GM18873 (cell line): ENCODE results near the gene YIPF6.
A peak's percentile ranks its signal among the peaks of the same experiment; 100 is the strongest.
"Not testable (repeated sequence)": the region's sequence is repeated elsewhere in the genome, so short reads cannot be mapped to it uniquely, and the experiment has no call there.

Experiments
- ATAC-seq: cut with Tn5 transposase; IDR thresholded peaks from one replicate; pipeline ENCODE4 v1.9.1; 2021; ENCODE audit warnings: mild to moderate bottlenecking, moderate library complexity, moderate number of reproducible peaks; ENCODE audit not compliant: unreplicated experiment, low FRiP score

Gene YIPF6

DNA sequence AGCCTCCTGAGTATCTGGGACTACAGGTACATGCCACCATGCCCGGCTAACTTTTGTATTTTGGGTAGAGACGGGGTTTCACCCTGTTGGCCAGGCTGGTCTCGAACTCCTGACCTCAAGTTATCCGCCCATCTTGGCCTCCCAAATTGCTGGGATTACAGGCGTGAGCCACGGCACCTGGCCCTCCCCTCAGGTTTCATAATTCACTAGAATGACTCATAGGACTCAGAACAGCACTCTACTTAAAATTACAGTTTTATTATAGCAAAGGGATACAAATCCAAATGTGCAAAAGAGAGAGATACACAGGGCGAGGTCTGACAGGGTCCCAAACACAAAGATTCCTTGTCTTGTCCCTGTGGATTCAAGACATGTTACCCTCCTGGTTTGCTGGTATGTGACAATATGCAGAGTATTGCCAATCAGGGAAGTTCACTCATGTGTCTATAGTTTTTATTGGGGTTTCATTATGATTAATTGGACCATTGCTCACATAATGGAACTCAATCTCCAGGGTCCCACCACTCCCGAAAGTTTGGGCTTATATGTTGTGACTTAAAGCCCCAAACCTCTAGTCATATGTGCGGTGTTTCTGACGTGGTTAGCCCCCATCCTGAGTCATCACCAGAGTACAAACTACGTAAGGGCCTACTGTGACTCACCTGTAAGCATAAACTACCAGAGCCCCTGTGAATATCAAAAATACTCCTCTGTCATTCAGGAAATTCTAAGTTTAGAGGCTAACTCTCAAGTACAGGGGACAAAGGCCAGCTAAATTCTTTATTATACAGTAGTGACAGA lies 5.2 kb downstream of the YIPF6 start:
- ATAC-seq = no peak

DNA sequence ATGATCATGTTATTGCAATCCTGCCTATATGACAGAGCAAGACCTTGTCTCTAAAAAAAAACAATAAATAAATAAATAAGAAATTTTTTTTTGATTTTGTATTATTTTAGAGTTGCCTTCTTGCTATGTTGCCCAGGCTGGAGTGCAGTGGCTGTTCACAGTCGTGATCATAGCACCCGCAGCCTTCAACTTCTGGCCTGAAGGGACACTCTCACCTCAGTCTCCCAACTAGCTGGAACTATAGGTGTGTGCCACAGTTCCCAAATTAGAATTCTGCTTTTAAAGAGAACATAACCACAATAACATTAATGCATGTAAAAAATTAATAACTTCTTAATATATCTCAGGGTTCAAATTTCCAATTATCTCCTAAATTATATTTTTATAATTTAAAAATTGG lies 7.8 kb downstream of the YIPF6 start:
- no peak for ATAC-seq

DNA sequence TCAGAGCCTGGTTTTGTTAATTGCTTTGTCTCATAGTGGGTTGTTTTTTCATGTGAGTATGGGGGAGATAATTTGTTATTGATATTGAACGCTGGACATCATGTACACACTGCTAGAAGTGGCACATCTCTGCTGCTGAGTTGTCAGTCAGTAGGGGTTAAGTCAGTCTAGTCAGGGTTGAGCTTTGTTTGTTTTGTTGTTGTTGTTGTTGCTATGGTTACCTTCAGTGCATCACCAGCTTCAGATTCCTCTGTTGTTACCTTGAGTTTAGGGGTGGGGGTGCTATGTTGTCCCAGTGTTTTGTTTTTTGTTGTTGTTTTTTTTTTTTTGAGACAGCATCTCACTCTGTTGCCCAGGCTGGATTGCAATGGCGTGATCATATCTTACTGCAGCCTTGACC lies 9.9 kb downstream of the YIPF6 start:
- no peak for ATAC-seq

DNA sequence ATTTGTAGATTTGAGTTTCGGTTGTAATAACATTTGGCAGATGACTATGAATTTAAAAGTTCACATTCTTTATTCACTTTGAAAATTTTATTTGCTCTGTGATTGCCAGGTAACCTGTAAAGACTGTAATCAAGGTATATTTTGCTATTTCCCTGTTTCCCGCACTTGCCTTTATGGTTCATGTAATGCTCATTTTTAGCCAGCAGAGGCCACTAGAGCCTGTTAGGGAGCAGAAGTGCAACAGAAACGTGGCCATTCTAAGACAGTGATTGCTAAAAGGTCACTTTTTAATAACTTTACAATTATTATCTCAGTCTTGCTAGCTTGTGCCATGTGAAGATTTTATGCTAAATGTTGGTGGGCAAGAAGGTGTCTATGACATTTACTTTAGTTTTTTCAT lies 12.4 kb downstream of the YIPF6 start:
- peak; percentile 63 for ATAC-seq

DNA sequence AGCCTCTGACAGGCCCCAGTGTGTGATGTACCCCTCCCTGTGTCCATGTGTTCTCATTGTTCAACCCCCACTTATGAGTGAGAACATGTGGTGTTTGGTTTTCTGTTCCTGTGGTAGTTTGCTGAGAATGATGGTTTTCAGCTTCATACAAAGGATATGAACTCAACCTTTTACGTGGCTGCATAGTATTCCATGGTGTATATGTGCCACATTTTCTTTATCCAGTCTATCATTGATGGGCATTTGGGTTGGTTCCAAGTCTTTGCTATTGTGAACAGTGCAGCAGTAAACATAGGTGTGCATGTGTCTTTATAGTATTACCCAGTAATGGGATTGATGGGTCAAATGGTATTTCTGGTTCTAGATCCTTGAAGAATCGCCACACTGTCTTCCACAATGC lies 25.8 kb downstream of the YIPF6 start:
- ATAC-seq = not testable (repeated sequence)

DNA sequence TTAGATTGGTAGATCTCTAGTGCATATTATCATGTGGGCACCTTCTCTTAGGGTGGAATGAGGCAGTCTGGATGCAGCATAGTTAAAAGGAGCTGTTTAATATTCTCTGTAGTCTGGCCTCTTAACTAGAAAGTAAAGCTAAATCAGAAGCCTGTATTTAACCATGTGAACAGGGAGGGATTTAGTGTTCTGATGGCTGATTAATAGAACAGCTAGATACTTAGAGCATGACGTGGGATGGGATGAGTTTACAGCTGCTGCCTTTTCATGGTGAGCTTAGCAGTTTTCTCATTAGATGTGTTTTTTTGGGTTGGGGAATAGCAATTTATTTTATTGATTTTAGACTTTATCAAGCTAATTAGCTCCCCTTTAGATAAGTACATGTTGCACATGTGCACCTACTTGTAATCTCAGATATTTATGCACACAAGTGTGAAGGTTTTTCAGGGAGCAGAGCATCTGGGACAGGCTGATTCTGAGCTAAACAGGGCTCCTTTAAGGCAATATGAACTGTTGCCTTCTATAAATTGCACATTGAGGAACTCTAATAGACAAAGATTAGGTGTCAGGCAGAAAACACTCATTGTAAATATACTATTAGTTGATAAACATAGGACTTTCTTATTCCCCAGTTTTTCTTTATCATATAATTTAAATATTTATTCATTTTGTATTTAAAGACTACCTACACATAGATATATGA lies 34.1 kb downstream of the YIPF6 start:
- no peak for ATAC-seq

DNA sequence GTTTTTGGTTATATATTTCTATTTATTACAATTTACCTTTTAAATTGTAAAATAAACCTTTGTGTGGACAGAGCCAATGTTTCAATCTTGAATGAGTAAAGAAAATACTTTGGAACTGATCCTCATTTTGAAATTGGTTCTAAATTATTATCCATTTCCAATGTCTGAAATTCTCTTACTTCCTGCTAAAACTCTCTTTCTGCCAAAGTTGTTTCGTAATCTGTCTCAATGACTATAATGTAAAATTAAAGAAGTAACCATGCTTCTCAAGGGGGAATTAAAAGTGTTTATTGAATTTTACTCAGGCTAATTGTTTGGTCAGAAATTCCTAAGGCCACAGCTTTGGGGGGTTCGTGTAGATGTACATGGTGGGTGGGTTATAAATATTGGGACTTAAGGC lies 34.8 kb downstream of the YIPF6 start:
- no peak for ATAC-seq

DNA sequence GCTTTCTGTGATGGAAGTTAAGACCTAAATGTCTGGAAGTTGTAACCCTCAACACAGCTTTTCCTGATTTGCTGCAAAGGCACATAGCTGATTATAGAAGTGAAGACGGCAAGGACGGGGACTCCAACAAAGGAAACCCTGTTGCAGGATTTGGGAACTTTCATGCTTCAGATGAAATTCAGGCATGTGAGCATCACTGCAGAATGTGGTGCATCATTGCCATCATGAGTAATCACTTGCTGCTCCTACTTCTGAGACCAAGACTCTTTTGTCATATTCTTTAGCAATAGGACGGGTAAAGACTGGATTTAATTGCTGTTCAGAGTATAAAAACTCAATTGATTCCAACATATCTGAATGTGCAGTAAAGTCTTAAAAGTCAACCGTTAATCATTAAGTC lies 35.8 kb downstream of the YIPF6 start:
- ATAC-seq = no peak

DNA sequence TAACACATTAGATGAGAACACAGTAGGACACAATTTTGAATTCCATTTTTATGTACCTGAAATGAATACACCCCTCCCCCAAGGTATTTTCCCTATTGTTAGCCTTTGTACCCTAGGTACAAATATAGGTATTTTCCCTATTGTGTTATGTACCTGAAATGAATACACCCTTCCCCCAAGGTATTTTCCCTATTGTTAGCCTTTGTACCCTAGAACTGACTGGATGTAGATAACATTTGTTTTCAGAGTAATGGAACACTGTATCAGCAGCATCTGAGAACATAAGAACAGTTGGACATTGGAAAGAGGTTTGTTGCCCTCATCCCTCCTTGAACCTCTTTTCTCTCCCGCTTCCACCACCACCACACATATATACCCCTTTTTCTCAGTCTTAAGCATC lies 37.6 kb downstream of the YIPF6 start:
- ATAC-seq = no peak

DNA sequence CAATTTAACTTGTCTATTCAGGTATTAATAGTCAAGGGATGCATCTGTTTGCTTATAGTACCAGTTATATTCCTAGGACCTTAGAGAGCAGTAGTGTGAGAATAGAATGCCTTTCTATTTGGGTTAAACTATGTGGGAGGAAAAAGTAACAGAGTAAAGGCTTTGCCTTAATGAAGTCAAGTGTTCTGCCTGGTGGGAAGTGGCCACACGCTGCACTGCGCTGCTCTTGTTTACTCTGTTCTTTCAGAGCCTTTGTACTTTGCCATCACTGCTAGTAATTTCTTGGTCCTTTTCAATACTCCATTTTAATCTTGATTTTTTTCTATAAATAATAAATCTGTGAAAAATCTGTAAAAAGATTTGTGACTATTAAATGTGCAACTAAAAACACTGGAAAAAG lies 38.0 kb downstream of the YIPF6 start:
- no peak for ATAC-seq

DNA sequence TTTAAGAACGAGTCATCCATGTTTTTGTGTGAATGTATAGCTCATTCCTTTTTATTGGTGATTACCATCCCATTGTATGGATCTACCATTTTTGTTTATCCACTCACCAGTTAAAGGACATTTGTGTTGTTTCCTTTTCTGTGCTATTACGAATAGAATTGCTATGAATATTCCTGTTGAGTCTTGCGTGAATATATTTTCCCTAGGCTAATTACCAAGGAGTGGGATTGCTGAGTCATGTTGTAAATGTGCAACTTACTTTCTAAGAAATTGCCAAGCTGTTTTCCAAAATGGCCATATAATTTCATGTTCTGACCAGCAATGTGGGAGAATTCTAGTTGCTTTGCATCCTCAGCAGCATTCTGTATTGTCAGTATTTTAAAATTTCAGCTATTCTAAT lies 51.3 kb downstream of the YIPF6 start:
- no peak for ATAC-seq

DNA sequence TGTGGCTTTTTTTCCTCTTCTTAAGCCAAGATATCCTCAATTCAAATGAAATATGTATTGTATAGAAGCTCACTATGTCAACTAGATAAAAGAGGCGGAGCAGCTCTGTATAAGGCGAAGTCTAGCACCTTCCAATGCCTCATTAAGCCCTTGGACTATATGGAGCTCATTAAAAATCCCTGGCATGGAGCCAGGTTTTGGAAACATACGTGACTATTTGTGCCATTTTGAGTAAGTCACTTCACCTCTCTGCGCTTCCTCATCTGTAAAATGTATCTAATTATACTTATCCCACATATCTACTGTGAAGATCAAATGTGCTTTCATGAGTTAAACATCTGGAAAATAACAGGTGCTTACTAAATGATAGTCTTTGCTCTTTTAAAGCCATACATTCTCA lies 57.2 kb downstream of the YIPF6 start:
- no peak for ATAC-seq

DNA sequence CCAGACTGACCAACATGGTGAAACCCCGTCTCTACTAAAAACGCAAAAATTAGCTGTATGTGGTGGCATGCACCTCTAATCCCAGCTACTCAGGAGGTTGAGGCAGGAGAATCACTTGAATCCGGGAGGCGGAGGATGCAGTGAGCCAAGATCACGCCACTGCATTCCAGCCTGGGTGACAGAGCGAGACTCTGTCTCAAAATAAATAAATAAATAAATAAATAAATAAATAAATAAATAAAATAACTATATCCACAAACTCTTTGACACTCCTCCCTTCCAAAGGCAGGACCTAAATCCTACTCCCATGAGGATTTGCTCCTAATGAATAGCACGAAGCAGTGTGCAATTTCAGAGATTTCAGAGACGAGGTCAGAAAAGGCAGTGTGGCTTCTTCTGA lies 58.3 kb downstream of the YIPF6 start:
- not testable (repeated sequence) for ATAC-seq

DNA sequence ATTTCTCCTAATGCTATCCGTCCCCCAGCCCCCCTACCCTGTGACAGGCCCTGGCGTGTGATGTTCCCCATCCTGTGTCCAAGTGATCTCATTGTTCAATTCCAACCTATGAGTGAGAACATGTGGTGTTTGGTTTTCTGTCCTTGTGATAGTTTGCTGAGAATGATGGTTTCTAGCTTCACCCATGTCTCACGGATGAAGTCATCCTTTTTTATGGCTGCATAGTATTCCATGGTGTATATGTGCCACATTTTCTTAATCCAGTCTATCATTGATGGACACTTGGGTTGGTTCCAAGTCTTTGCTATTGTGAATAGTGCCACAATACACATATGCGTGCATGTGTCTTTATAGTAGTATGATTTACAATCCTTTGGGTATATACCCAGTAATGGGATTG lies 61.1 kb downstream of the YIPF6 start:
- not testable (repeated sequence) for ATAC-seq

DNA sequence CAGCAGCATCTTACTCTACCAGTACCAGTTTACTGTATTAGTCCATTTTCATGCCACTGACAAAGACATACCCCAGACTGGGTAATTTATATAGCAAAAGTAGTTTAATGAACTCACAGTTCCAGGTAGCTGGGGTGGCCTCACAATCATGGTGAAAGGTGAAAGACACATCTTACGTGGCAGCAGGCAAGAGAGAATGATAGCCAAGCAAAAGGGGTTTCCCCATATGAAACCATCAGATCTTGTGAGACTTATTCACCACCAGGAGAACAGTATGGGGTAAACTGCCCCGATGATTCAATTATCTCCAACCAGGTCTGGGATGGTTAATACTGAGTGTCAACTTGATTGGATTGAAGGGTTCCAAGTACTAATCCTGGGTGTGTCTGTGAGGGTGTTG lies 69.3 kb downstream of the YIPF6 start:
- no peak for ATAC-seq

DNA sequence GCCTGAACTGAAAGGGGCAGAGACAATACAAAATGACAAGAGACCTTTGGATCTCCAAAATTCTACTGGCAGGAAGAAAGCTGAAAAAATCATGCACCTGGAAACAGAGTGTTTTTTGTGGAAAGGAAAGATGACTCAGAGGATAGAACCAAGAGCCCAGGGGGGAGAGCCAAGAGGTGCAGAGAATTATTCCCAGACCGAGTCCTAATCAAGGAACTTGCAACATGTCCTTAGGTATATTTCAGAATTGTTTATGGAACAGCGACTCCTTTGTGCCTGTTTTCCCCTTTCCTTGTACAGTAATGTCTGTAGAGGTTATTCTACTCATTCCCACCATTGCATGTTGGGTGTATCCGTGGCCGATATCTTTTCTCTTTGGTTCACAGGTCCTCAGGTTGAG lies 71.7 kb downstream of the YIPF6 start:
- no peak for ATAC-seq

DNA sequence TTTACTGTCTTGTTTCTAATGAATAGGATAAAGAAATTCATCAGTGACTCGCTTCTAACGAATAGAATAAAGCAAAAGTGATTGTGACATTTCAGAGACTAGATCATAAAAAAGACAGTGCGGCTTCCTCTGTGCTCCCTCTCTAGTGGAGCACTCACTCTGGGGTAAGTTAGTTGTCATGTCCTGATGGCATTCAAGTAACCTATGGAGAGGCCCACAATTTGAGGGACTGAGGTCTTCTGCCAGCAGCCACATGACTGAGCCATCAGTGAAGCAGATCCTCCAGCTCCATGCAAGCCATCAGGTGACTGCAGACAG lies 72.4 kb downstream of the YIPF6 start:
- no peak for ATAC-seq

DNA sequence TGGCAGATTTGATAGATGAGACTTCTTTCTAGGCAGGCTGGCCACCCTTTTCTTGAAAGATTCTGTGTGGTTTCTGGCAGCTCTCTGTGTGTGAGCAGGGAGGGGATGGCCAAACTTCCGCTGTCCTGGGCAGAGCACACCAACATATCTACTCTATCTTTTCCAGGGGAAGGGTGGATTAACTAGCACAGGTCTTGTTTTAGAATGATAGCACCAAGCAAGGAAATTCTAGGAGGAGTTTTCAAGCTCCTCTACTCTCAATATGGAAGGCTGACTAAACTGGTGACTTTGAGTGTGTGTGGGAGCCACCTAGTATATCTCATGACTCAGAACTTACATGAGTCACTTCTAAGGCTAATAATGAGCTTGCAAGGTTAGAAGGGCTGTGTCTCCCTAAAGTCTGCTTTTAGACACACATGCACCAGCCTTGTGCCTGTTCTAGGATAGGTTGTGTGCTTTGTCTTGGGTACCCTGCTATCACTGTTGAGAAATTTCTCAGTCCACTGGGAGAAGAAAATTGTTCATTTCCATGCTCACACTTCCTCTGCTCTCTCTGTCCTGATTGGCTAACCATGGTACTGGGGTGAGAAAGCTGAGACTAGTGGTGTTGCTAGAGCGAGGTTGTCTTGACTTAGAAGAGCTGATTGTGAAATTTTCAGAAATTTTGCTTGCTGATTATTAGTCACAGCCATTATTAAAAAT lies 72.9 kb downstream of the YIPF6 start:
- ATAC-seq = peak; percentile 75

DNA sequence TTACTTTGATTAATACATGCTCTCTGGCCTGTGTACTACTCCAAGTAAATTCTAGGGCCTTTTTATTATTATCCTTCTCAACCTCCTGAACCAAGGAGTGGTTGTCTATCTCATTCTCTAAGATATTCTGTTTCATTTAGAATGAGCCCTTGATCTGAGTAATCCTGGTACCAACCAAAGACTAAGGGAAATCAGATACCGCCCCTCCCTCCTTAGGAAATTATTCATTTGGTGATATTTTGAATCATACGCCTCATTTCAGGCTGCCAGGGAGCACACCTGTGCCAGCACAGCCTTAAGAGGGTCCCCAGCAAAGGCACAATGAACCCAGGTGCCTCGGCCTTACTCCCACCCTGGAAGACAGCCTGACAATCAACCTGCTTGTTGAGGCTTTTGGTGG lies 75.4 kb downstream of the YIPF6 start:
- no peak for ATAC-seq

DNA sequence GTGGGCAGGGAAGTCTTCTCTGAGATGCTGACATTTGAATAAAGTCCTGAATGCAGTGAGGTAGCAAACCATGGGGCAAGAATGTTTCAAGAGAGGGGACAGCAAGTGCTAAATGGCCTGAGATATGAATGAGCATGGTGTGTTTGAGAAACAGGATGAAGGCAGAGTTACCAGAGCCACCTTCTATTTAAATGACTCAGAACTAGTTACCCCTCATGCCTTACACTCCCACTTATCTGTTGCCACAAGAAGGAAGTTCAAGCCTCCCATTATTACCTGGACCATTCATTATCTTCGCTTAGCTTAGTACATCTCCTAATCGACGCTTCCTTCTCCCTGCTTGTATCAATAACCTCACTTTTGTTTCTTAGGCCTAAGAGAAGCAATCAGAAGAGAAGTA lies 81.0 kb downstream of the YIPF6 start:
- no peak for ATAC-seq

DNA sequence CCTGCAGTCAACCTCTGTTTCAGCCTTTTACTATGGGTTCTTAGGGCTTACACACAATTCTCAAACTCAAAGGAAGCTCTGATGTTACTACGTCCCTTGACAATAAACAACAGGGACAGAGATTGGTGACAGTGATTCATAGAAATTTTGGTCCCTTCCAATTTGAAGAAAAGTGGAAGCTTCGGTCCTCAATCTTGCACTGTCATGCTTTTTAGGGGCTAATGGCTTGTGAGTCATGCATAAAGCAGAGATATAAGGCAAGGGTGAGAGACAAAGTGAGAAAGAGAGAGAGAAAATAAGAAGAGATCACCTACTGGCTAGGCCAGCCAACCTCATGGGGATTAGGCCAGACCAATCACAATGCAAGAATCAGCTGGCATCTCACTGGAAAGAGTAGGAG lies 85.4 kb downstream of the YIPF6 start:
- no peak for ATAC-seq
